Psoas muscle (tissue), 8 donors: ENCODE results near the gene GPR156. TPM values are rescaled to one million over a fixed set of nuclear protein-coding genes. Genes with fewer than 3 reads are reported as not detected.
A peak's percentile ranks its signal among the peaks of the same experiment; 100 is the strongest.

Source experiments
- ATAC-seq, 4 donors: fragments of 200-7000 bp; cut with Tn5 transposase; one replicate each; pipeline ENCODE4 v1.9.1; 2020; ENCODE audit warnings: moderate library complexity in 3 of 4, mild to moderate bottlenecking in 2 of 4
- DNase-seq, 2 donors: peaks; one replicate each; pipeline ENCODE4 v3.0.0-alpha.2; 2020
- H3K27ac ChIP-seq: fragments of 200-600 bp; one replicate; pipeline ENCODE4 v1.8.0; 2022
- H3K27me3 ChIP-seq, 3 donors: fragments of 200-600 bp in 1 of 3; one replicate each; pipeline versions ENCODE4 v1.6.1 to v1.8.0; 2013 to 2022; ENCODE audit warnings: low read length in 2 of 3, mild to moderate bottlenecking in 2 of 3, moderate library complexity in 1 of 3; ENCODE audit not compliant: insufficient read depth in 3 of 3
- H3K36me3 ChIP-seq, 2 donors: fragments of 200-600 bp in 1 of 2; one replicate each; pipeline versions ENCODE4 v1.6.1 to v1.8.0; 2013 to 2022; ENCODE audit warnings: low read depth in 1 of 2, mild to moderate bottlenecking in 1 of 2, moderate library complexity in 1 of 2; ENCODE audit not compliant: insufficient read depth in 1 of 2
- H3K4me1 ChIP-seq: fragments of 200-600 bp; one replicate; pipeline ENCODE4 v1.8.0; 2022
- H3K4me3 ChIP-seq: fragments of 200-600 bp; one replicate; pipeline ENCODE4 v1.8.0; 2022; ENCODE audit warnings: mild to moderate bottlenecking
- H3K9me3 ChIP-seq: fragments of 200-600 bp; one replicate; pipeline ENCODE4 v1.8.0; 2022
- CTCF ChIP-seq: fragments of 200-600 bp; IDR thresholded peaks from one replicate; pipeline ENCODE4 v1.8.0; 2022; ENCODE audit warnings: antibody characterized with exemption
- WGBS, 3 donors: extraction: QIAGEN DNeasy Blood & Tissue Kit; methylation state at CpG; one replicate each; pipeline versions ENCODE4 v1.1.6 to v1.1.7; 2013; 5-methylcytosine and 5-hydroxymethylcytosine counted together
- intact Hi-C, 2 donors: fragments of 100-400 bp; cut with DNase I; formaldehyde crosslinking; loops; one replicate each; pipeline versions ENCODE4 v1.11.0 to v1.14.2; 2022
- polyA plus RNA-seq, 3 donors: library from polyadenylated mRNA; stranded (reverse); fragments of 200-250 nt; gene quantifications; one replicate each; pipeline ENCODE4 v1.2.3, GENCODE V29; 2013
- total RNA-seq, 4 donors: library from RNA; stranded (reverse); fragmentation: NEBNext Ultra II Directional in 2 of 4; extraction: Animal tissue kit (Norgen Biotek cat#: 25700) in 2 of 4; gene quantifications; one replicate each; pipeline versions ENCODE4 v1.2.1 to v1.2.4, GENCODE V29; 2021 to 2023
- donor health status: healthy with polysubstance abuse.
- donor health status: DM: no; HTN: no; CAD: no; lungs with moderate emphysema.
- donor health status: Bipolar disorder and iron deficiency.
- donor health status: healthy.
- donor health status: DM: yes; HTN: yes; CAD: no.
- donor health status: DM: no; HTN: no; CAD: no.
- donor health status: DM: no; HTN: no; CAD: no.
- donor health status: DM: yes; HTN: yes; CAD: no.

Gene GPR156
- total and polyA plus RNA-seq, 7 donors: 0.01 to 0.43 (median 0.20) TPM; not detected in 3

- no peaks in the 10 kb centered on the region for H3K9me3 ChIP-seq
- intact Hi-C loops: no loop called here
- no peak overlapping the region for H3K27ac ChIP-seq
- H3K27me3 ChIP-seq: no peaks in the 10 kb centered on the region
- TF ChIP-seq CTCF: no peak
- no peaks in the 10 kb centered on the region for H3K4me1 ChIP-seq
- H3K36me3 ChIP-seq: no peaks in the 10 kb centered on the region
- H3K4me3 ChIP-seq: no peak overlapping the region
- ATAC-seq: no peak
- no peak for DNase-seq
These were observed 91.5 kb downstream of the GPR156 start for GRCh38 chr3:120193554-120193953.

- H3K9me3 ChIP-seq: no peaks in the 10 kb centered on the region
- intact Hi-C loops: no loop called here
- ATAC-seq (no peak), DNase-seq (no peak)
- WGBS, 3 donors: 72 to 82% (median 75%) methylated on average over 3 of the region's 3 CpGs
- H3K4me3 ChIP-seq: no peak overlapping the region
- no peaks in the 10 kb centered on the region for H3K27me3 ChIP-seq
- no peaks in the 10 kb centered on the region for H3K36me3 ChIP-seq
- no peak for TF ChIP-seq CTCF
- H3K4me1 ChIP-seq: no peaks in the 10 kb centered on the region
- no peak overlapping the region for H3K27ac ChIP-seq
These were observed 92.4 kb downstream of the GPR156 start for GRCh38 chr3:120192579-120192978.

- intact Hi-C loops: no loop called here
These were observed 92.9 kb downstream of the GPR156 start for GRCh38 chr3:120192159-120192558.

GRCh38 chr3:120182613-120183511 lies 102.2 kb downstream of the GPR156 start:
- ATAC-seq: peak in 2 of 4 donors; percentile 64 to 77
- H3K9me3 ChIP-seq: no peaks in the 10 kb centered on the region

More at GRCh38 chr3:120192159-120192558, 92.9 kb downstream of the GPR156 start:
- no peak for ATAC-seq
- Histone ChIP-seq H3K27ac (no peak overlapping the region), H3K4me1 (no peaks in the 10 kb centered on the region), H3K36me3 (no peaks in the 10 kb centered on the region), H3K9me3 (no peaks in the 10 kb centered on the region), H3K4me3 (no peak overlapping the region), H3K27me3 (no peaks in the 10 kb centered on the region)
- no peak for TF ChIP-seq CTCF
- no peak for DNase-seq
- WGBS, 3 donors: 89 to 100% (median 96%) methylated on average over 1 of the region's 1 CpG

More at GRCh38 chr3:120182613-120183511, 102.2 kb downstream of the GPR156 start:
- no peak overlapping the region for H3K27ac ChIP-seq
- H3K27me3 ChIP-seq: no peaks in the 10 kb centered on the region
- TF ChIP-seq CTCF: peak; percentile 33
- no peak for DNase-seq
- 78 to 91% (median 90%) methylated on average over 7 of the region's 7 CpGs for WGBS, 3 donors
- no peak overlapping the region for H3K4me3 ChIP-seq
- no peaks in the 10 kb centered on the region for H3K36me3 ChIP-seq
- peaks cover 2% of the 10 kb centered on the region for H3K4me1 ChIP-seq
- intact Hi-C loops: loop anchor here (1.0 to 5.0 kb wide), 3 partner anchors 91 to 291 kb away; partner anchors contain the start of gene GSK3B (in 1 of the 2)
